Raji (cell line): Measurements from ENCODE around the gene LIME1.

ENCODE experiments used
- POLR2A ChIP-seq: IDR thresholded peaks from 2 replicates; pipeline ENCODE4 v1.6.1; 2011; ENCODE audit warnings: low read depth, low read length, control low read depth; ENCODE audit not compliant: insufficient read depth

The LIME1 gene

DNA sequence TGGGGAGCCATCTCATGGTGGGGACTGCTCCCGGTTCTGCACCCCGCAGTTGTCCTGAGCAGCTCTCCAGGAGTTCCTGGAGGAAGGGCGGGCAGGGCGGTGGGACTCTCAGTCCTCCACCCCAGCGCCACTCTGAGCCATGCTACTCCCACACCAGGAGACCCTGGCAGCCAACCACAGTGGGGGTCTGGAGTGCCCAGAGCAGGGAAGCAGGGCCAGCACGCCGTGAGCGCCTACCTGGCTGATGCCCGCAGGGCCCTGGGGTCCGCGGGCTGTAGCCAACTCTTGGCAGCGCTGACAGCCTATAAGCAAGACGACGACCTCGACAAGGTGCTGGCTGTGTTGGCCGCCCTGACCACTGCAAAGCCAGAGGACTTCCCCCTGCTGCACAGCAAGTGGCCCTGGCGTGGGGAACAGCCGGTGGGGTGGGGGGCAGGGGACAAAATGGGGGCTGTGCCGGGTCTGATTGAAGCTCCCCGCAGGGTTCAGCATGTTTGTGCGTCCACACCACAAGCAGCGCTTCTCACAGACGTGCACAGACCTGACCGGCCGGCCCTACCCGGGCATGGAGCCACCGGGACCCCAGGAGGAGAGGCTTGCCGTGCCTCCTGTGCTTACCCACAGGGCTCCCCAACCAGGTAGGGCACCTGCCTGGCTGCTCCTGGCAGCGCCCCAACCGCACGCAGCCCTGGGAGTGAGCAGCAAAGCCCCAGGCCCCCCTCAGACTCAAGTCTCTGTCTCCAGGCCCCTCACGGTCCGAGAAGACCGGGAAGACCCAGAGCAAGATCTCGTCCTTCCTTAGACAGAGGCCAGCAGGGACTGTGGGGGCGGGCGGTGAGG, 41.7 kb upstream of the LIME1 start:
- TF ChIP-seq POLR2A = no peak

DNA sequence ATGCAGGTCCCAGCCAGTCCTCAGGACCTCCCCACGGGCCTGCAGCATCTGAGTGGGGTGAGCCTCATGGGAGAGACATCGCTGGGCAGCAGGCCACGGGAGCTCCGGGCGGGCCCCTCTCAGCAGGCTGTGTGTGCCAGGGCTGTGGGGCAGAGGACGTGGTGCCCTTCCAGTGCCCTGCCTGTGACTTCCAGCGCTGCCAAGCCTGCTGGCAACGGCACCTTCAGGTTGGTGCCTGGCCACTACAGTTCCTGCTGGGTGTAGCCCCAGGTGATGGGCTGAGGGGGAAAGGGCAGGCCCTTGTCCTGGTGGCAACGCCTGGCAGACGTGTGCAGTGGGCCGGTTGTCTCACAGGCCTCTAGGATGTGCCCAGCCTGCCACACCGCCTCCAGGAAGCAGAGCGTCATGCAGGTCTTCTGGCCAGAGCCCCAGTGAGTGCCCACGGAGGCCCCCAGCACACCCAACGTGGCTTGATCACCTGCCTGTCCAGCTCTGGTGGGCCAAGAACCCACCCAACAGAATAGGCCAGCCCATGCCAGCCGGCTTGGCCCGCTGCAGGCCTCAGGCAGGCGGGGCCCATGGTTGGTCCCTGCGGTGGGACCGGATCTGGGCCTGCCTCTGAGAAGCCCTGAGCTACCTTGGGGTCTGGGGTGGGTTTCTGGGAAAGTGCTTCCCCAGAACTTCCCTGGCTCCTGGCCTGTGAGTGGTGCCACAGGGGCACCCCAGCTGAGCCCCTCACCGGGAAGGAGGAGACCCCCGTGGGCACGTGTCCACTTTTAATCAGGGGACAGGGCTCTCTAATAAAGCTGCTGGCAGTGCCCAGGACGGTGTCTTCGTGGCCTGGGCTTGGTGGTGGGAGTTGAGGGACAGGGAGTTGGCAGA, 40.8 kb upstream of the LIME1 start:
- TF ChIP-seq POLR2A = 0 out of 2 replicates have a peak, but pooled peaks have one; percentile 29

DNA sequence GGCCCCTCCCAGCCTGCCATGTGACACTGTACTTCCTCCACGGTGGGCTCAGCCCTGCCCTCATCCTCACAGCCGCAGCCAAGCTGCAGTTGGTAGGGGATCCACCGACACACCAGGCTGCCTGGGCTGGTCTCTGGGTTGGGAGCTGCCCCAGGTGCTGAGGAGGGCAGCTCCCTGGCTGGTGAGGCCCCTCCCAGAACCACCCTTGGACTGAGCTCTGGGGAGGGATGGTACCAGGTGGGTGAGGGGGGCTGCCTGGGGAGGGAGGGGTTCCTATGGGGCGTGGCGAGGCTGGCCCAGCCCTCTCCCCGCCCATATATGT, 40.2 kb upstream of the LIME1 start:
- TF ChIP-seq POLR2A = no peak

DNA sequence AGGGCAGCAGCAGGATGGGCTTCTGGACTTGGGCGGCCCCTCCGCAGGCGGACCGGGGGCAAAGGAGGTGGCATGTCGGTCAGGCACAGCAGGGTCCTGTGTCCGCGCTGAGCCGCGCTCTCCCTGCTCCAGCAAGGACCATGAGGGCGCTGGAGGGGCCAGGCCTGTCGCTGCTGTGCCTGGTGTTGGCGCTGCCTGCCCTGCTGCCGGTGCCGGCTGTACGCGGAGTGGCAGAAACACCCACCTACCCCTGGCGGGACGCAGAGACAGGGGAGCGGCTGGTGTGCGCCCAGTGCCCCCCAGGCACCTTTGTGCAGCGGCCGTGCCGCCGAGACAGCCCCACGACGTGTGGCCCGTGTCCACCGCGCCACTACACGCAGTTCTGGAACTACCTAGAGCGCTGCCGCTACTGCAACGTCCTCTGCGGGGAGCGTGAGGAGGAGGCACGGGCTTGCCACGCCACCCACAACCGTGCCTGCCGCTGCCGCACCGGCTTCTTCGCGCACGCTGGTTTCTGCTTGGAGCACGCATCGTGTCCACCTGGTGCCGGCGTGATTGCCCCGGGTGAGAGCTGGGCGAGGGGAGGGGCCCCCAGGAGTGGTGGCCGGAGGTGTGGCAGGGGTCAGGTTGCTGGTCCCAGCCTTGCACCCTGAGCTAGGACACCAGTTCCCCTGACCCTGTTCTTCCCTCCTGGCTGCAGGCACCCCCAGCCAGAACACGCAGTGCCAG, 39.7 kb upstream of the LIME1 start, which contains the start of gene TNFRSF6B:
TNFRSF6B (plus strand) TSS at position 25 of the 729 bp plus-strand sequence; CDS start at position 141, 116 bp downstream.
- TF ChIP-seq POLR2A = peak; percentile 24; the same call in 1 of the 2 replicates

DNA sequence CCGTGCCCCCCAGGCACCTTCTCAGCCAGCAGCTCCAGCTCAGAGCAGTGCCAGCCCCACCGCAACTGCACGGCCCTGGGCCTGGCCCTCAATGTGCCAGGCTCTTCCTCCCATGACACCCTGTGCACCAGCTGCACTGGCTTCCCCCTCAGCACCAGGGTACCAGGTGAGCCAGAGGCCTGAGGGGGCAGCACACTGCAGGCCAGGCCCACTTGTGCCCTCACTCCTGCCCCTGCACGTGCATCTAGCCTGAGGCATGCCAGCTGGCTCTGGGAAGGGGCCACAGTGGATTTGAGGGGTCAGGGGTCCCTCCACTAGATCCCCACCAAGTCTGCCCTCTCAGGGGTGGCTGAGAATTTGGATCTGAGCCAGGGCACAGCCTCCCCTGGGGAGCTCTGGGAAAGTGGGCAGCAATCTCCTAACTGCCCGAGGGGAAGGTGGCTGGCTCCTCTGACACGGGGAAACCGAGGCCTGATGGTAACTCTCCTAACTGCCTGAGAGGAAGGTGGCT, 39.1 kb upstream of the LIME1 start:
- peak; percentile 42; the same call in 1 of the 2 replicates for TF ChIP-seq POLR2A

DNA sequence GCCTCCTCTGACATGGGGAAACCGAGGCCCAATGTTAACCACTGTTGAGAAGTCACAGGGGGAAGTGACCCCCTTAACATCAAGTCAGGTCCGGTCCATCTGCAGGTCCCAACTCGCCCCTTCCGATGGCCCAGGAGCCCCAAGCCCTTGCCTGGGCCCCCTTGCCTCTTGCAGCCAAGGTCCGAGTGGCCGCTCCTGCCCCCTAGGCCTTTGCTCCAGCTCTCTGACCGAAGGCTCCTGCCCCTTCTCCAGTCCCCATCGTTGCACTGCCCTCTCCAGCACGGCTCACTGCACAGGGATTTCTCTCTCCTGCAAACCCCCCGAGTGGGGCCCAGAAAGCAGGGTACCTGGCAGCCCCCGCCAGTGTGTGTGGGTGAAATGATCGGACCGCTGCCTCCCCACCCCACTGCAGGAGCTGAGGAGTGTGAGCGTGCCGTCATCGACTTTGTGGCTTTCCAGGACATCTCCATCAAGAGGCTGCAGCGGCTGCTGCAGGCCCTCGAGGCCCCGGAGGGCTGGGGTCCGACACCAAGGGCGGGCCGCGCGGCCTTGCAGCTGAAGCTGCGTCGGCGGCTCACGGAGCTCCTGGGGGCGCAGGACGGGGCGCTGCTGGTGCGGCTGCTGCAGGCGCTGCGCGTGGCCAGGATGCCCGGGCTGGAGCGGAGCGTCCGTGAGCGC, 38.5 kb upstream of the LIME1 start:
- peak; percentile 25; the same call in 1 of the 2 replicates for TF ChIP-seq POLR2A

DNA sequence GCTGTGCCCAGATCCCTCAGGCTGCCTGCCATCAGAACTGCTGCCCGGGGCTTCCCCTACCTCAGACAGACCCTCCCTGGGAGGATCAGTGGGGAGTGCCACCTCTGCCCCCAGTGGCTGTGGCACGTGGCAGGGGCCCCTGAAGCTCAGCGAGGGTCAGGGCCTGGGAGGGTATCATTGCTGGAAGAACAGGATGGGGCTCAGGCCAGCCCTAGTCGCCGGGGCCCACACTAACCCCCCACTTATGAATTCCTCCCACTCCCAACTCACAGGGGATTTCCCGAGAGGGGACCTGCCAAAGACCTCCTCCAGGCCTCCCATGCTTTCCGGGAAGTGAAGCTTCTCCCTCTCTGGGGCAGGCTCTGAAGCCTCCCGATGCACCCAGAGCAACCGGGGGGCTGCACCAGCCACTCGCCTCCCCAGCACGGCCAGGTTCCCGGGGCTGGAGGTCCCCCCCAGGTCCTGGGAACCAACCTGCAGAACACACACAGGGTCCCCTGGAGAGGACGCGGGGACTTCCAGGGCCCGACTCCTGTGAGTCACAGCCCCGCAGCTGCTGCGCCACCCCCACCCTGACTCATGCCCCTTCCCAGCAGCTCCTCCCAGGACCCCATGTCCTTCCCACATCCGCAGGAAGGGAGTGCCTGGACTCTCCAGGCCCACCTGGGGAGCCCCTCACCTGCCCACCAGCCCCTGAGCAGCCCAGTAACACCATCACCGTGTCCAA, 37.6 kb upstream of the LIME1 start:
- TF ChIP-seq POLR2A = no peak

DNA sequence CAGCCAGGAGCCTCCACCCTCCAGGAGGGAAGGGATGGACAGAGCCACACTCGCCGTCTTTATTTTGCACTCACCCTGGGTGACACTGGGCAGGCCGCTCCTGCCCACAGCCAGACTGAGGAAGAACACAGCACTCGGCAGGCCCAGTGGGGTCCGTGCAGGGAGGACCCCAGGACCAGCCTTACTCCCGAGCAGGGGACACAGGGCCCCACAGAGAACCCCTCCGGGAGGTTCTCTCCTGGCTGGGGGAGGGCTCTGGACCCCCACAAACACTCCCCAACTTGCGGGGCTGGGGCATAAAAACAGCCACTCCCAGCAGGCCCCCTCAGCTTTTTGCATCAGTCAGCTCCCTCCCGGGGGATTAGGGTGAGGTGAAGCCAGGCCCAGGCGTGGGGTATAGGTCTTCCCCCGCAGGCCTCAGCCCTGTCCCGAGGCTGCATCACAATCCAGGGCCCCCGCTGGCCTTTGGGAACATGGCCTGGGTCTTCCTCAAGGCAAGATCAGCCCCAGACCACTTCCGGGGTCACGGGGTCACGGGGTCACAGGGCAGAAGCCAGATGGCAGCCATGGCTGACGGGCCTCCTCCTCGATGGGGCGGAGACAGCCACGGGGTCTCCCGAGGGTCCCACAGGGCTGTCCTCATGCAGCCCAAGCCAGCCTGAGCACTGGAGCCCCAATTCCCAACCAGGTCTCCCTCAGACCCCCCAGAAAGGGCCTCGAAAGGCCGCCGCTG, 36.8 kb upstream of the LIME1 start:
- TF ChIP-seq POLR2A = 0 out of 2 replicates have a peak, but pooled peaks have one; percentile 26

DNA sequence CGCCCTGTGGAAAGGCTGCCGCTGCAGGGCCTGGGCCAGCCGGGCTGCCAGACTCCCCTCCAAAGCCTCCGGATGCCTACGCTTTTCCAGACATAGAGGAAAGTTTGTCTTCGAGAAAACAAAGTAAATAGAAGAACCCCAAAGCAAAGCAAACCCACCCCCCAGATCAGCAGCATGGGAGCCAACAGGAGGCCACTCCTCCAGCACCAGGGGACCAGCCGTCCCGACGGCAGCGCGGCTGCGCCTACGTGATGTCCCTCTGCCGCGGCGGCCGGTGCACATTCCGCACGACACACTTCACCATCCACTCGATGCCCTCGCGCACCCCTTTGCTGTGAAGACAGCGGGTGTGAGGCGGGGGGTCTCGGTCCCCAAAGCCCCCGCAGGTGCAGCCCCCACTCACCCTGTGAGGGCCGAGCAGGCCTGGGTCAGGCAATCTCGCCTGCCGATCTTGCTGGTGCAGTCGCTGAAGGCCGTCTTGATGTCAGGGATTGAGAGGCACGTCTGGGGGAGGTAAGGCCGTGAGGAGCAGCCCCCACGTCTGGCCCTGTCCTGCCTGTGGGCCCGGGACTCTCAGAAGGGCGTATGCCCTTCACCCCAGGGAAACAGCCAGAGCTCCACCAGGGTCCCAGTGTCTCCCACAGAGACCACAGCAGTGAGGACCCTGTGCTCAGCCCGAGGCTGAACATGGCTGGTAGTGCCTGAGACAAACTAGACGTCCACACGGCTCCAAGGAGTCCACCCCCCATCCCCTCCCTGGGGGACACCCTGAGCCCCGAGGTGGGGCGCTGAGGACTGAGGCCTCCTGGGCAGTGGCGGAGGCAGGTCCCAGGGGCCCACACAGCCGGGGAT, 36.0 kb upstream of the LIME1 start:
- TF ChIP-seq POLR2A = 0 out of 2 replicates have a peak, but pooled peaks have one; percentile 5

DNA sequence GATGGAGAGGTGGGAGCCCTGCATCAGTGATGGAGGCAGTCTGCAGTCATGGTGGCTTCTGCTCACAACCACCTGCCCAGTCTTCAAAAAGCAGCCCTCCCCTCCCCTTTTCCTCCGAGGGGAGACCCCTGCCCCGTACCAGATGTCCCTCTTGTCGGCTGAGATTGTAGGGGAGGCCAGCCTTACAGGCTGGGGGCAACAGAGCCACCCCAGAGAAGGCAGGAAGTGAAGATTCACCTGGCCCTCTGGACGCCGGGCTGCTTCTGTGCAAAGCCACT, 35.5 kb upstream of the LIME1 start:
- no peak for TF ChIP-seq POLR2A

DNA sequence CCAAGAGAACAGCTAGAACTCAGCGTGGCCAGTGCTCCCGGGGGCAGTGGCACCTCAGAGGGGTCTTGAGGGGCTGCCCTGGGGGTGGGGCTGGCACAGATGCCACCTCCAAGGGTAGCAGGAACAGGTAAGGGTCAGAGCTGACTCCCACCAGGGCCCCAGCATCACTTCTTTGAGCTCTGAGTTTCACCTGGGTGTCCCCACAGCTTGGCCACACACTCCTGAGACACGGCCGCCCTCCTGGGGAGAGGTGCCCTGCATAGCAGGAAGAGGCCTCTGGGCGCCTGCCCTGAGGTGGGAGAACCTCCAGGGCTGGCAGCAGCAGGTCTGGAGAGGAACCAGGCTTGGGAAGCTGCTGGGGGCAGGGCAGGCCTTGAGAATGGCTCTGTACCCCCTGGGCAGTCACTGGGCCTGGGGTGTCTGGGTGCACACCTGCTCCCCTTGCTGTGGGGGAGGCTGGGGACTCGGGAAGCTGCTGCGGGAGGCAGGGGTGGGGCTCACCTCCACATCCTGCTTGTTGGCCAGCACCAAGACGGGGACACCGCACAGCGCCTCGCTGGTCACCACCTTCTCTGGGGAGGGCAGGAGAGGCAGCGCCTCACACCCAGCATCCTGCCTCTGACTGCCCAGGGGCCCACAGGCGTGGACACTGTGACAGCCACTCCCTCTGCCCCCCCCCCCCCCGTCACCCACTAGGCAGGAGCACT, 35.0 kb upstream of the LIME1 start:
- TF ChIP-seq POLR2A = peak; percentile 42; the same call in 1 of the 2 replicates
